H1 (cell line): ENCODE data around the gene TAS2R41. TPM values are rescaled to one million over a fixed set of nuclear protein-coding genes. Genes with fewer than 3 reads are reported as not detected.

Source experiments
- CBX5 ChIP-seq: fragments of 300-800, 300-1000 bp; sonication (generic); IDR thresholded peaks from 2 replicates; pipeline ENCODE4 v1.7.1; 2016; ENCODE audit warnings: antibody characterized with exemption, low read length, low read depth
- CEBPB ChIP-seq: IDR thresholded peaks from 2 replicates; pipeline ENCODE4 v1.6.1; 2012; ENCODE audit warnings: low read depth, low read length
- CTBP2 ChIP-seq: IDR thresholded peaks from 2 replicates; pipeline ENCODE4 v1.7.0; 2011; ENCODE audit warnings: borderline replicate concordance, mild to moderate bottlenecking, moderate library complexity, mixed read lengths, low read length; ENCODE audit not compliant: insufficient read depth, insufficient read length
- CTCF ChIP-seq, 3 experiments: IDR thresholded peaks; 1 replicate in 2 of 3; 2 replicates in 1 of 3; pipeline versions ENCODE4 v1.5.1 to v1.6.1; 2011; ENCODE audit warnings: low read length in 3 of 3, mild to moderate bottlenecking in 3 of 3, inconsistent platforms in 2 of 3, low read depth in 1 of 3, moderate library complexity in 1 of 3; ENCODE audit not compliant: insufficient read depth in 1 of 3; ENCODE audit errors: control extremely low read depth in 1 of 3
- KDM1A ChIP-seq: fragments of 200-600, 300-600 bp; sonication (generic); IDR thresholded peaks from 2 replicates; pipeline ENCODE4 v1.7.1; 2016; ENCODE audit warnings: mild to moderate bottlenecking, low read length, borderline replicate concordance
- MAX ChIP-seq: IDR thresholded peaks from 2 replicates; pipeline ENCODE4 v1.6.1; 2012; ENCODE audit warnings: inconsistent platforms
- TBP ChIP-seq: IDR thresholded peaks from 2 replicates; pipeline ENCODE4 v1.6.1; 2011; ENCODE audit warnings: low read depth, low read length, improper control_type of control experiment
- TEAD4 ChIP-seq: IDR thresholded peaks from 2 replicates; pipeline ENCODE4 v1.6.1; 2012; ENCODE audit warnings: low read depth, low read length, inconsistent platforms, mixed read lengths
- polyA plus RNA-seq, 7 experiments: library from polyadenylated mRNA; depleted of rRNA in 3 of 7; stranded (reverse) in 5 of 7; unstranded in 2 of 7; fragments of >200 nt in 5 of 7; fragments of 200-250 nt in 2 of 7; gene quantifications; 1 replicate in 5 of 7; 2 replicates in 1 of 7; 4 replicates in 1 of 7; pipeline versions ENCODE4 v1.2.1 to v1.2.3, GENCODE V29; 2011 to 2013; ENCODE audit warnings: missing spikeins in 2 of 7, mixed read lengths in 2 of 7
- total RNA-seq: library from RNA; stranded (reverse); fragmentation: NEBNext Ultra II Directional; extraction: Animal tissue kit (Norgen Biotek cat#: 25700); gene quantifications from 2 replicates; pipeline ENCODE4 v1.2.1, GENCODE V29; 2021

Gene TAS2R41
- total and polyA plus RNA-seq, 2 of the 8 experiments (the other 6 are each of a cell fraction or from before 2014, with no cell fraction given): 0.12 TPM; not detected in 1

GRCh38 chr7:143435266-143435665 is 42.4 kb upstream of the TAS2R41 start (continued):
- TF ChIP-seq MAX: no peak
- TF ChIP-seq CEBPB: no peak
- no peak for TF ChIP-seq KDM1A
- TF ChIP-seq CTCF (IDR thresholded peaks at IDR 0.05; ENCODE audit: control extremely low read depth in 1 of 3, insufficient read depth in 1 of 3, low read depth in 1 of 3, low read length in 3 of 3): no peak
- no peak for TF ChIP-seq CTBP2
- no peak for TF ChIP-seq TBP
- no peak for TF ChIP-seq CBX5
- TF ChIP-seq TEAD4: no peak
- TF ChIP-seq, all 59 proteins: peak for 0
